ENCODE data around the gene NTN1. TPM values are rescaled to one million over a fixed set of nuclear protein-coding genes. Genes with fewer than 3 reads are reported as not detected.
A peak's percentile ranks its signal among the peaks of the same experiment; 100 is the strongest.

NTN1 gene
- total RNA-seq, 4 donors from 2014 or later = 5.9 to 11.6 (median 8.5) TPM

- intact Hi-C loops (cut with DNase I; ENCODE audit: low total_unique reads) = no loop called here
- H3K4me3 ChIP-seq (ENCODE audit: low read depth, poor library complexity, severe bottlenecking) = no peak overlapping the region
- TF ChIP-seq, protein P1, sequence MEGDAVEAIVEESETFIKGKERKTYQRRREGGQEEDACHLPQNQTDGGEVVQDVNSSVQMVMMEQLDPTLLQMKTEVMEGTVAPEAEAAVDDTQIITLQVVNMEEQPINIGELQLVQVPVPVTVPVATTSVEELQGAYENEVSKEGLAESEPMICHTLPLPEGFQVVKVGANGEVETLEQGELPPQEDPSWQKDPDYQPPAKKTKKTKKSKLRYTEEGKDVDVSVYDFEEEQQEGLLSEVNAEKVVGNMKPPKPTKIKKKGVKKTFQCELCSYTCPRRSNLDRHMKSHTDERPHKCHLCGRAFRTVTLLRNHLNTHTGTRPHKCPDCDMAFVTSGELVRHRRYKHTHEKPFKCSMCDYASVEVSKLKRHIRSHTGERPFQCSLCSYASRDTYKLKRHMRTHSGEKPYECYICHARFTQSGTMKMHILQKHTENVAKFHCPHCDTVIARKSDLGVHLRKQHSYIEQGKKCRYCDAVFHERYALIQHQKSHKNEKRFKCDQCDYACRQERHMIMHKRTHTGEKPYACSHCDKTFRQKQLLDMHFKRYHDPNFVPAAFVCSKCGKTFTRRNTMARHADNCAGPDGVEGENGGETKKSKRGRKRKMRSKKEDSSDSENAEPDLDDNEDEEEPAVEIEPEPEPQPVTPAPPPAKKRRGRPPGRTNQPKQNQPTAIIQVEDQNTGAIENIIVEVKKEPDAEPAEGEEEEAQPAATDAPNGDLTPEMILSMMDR (IDR thresholded peaks at IDR 0.05) = no peak
- no peak for TF ChIP-seq POLR2A (IDR thresholded peaks at IDR 0.05)
- 27 to 46% methylated on average over 12 to 21 of the region's 27 CpGs for WGBS, 2 donors
- no peak for DNase-seq (ENCODE audit: low spot score in 2 of 2)
Measured at GRCh38 chr17:9239246-9239792, 218.0 kb downstream of the NTN1 start.

- peak; percentile 77 to 96 for DNase-seq (ENCODE audit: low spot score in 2 of 2)
- intact Hi-C loops (cut with DNase I; ENCODE audit: low total_unique reads) = no loop called here
- TF ChIP-seq, protein P1 (IDR thresholded peaks at IDR 0.05) = no peak
- TF ChIP-seq POLR2A (IDR thresholded peaks at IDR 0.05) = no peak
- WGBS, 2 donors = 0 to 1% methylated on average over 10 to 20 of the region's 84 CpGs
- no peak overlapping the region for H3K4me3 ChIP-seq (ENCODE audit: low read depth, poor library complexity, severe bottlenecking)
Measured at GRCh38 chr17:9239793-9240658, 218.7 kb downstream of the NTN1 start.

- 33 to 37% methylated on average over 16 to 17 of the region's 17 CpGs for WGBS, 2 donors
- intact Hi-C loops (cut with DNase I; ENCODE audit: low total_unique reads) = no loop called here
- TF ChIP-seq, protein P1 (IDR thresholded peaks at IDR 0.05) = no peak
- no peak for TF ChIP-seq POLR2A (IDR thresholded peaks at IDR 0.05)
- DNase-seq (ENCODE audit: low spot score in 2 of 2) = peak; percentile 78 to 94
- H3K4me3 ChIP-seq (ENCODE audit: low read depth, poor library complexity, severe bottlenecking) = no peak overlapping the region
Measured at GRCh38 chr17:9240659-9241370, 219.5 kb downstream of the NTN1 start.

DNA sequence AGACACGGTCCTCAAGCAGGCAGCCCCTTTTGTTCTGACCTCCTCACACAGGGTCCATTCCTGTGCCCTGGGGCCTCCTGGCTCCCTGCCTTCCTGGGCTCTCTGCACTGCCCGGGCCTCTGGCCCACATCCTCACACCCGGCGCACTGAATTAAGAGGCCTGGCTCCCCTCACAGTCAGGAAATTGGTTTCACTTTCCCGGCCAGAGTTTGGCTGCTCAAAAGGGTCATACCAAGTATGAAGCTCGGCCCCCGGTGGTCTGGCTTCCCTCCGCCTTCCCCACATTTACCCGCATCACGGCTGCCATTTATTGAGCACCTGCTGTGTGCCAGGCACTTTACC, 220.0 kb downstream of the NTN1 start:
- TF ChIP-seq, protein P1 (IDR thresholded peaks at IDR 0.05) = no peak
- no peak for TF ChIP-seq POLR2A (IDR thresholded peaks at IDR 0.05)
- no peak for DNase-seq (ENCODE audit: low spot score in 2 of 2)
- 20 to 44% methylated on average over 10 of the region's 10 CpGs for WGBS, 2 donors
- intact Hi-C loops (cut with DNase I; ENCODE audit: low total_unique reads) = no loop called here
- no peak overlapping the region for H3K4me3 ChIP-seq (ENCODE audit: low read depth, poor library complexity, severe bottlenecking)

DNA sequence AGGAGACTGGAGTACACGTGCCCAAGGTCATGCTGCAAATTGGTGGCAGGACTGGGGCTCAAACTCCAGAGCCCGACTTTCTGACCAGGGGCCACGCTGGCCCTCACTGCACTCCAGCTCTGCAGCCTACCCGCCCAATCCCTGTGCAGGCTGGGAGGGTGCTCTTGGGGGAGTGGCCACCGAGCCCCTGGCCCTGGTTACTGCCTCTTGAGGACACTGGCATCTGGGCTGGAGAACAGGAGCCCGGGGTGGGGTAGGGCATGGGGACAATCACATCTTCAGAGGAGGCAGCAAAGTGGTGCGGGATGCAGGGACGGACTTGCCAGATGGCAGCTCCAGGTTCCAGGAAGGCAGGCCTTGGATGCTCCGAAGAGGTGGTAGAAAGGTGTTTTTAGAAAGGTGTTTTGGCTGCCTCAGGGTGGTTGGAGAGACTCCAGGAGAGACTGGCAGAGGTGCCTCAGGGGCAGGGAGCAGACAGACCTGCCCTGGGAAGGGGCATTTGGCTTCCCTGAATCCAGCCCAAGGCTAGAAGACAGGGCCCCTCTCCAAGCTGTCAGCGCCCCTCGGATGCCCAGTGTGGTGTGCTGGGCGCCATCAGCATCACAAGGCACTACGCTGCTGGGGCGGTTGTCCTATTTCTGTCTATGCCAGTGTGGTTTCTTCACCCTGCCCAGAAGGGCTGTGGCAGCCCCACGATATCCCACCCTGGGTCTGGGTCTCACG, 220.6 kb downstream of the NTN1 start:
- no peak for TF ChIP-seq POLR2A (IDR thresholded peaks at IDR 0.05)
- DNase-seq (ENCODE audit: low spot score in 2 of 2) = no peak
- WGBS, 2 donors = 67 to 76% methylated on average over 11 to 13 of the region's 16 CpGs
- intact Hi-C loops (cut with DNase I; ENCODE audit: low total_unique reads) = no loop called here
- H3K4me3 ChIP-seq (ENCODE audit: low read depth, poor library complexity, severe bottlenecking) = no peak overlapping the region
